Hippocampal formation (tissue), 2 donors: ENCODE measurements around the gene PRPF6.

Experiments
- DNase-seq, 2 donors: peaks; one replicate each; lab custom pipeline; 2025; lab: John Stamatoyannopoulos, UW

The PRPF6 gene

GRCh38 chr20:63980806-63981728, at the start of gene PRPF6:
TSS of gene PRPF6 (plus strand) at chr20:63981132. CDS start at chr20:63981246, 114 bp downstream.
- peak; percentile 88 to 90 for DNase-seq

- no peak for DNase-seq
Measured at GRCh38 chr20:63931735-63932134, 49.2 kb upstream of the PRPF6 start.

- no peak for DNase-seq
Measured at GRCh38 chr20:63932606-63933160, 48.2 kb upstream of the PRPF6 start.

GRCh38 chr20:63933646-63934045, 47.3 kb upstream of the PRPF6 start:
- no peak for DNase-seq

- DNase-seq, result no peak
Measured at GRCh38 chr20:63934271-63935068, 46.5 kb upstream of the PRPF6 start.

GRCh38 chr20:63935447-63935846, 45.5 kb upstream of the PRPF6 start:
- no peak for DNase-seq

- DNase-seq, result no peak
Measured at GRCh38 chr20:63937596-63937995, 43.3 kb upstream of the PRPF6 start.

GRCh38 chr20:63939061-63939935, 41.6 kb upstream of the PRPF6 start:
- no peak for DNase-seq

GRCh38 chr20:63940071-63940471, 40.9 kb upstream of the PRPF6 start:
- no peak for DNase-seq

GRCh38 chr20:63940472-63941266, 40.3 kb upstream of the PRPF6 start:
- no peak for DNase-seq

GRCh38 chr20:63941282-63942081, 39.5 kb upstream of the PRPF6 start:
- DNase-seq, result no peak

- DNase-seq, result no peak
Measured at GRCh38 chr20:63942250-63942951, 38.5 kb upstream of the PRPF6 start.

- no peak for DNase-seq
Measured at GRCh38 chr20:63942969-63943807, 37.7 kb upstream of the PRPF6 start.

GRCh38 chr20:63943808-63944077, 37.2 kb upstream of the PRPF6 start:
- DNase-seq, result no peak

GRCh38 chr20:63944078-63944941, 36.6 kb upstream of the PRPF6 start:
- DNase-seq, result no peak

- DNase-seq, result no peak
Measured at GRCh38 chr20:63945031-63945658, 35.8 kb upstream of the PRPF6 start.
